ENCODE results near the gene HADH.

Gene HADH

GRCh38 chr4:108048997-108049396 lies 59.3 kb downstream of the HADH start:
- no peak for TF ChIP-seq REST (IDR thresholded peaks at IDR 0.05; ENCODE audit: insufficient read depth in 1 of 2, low read depth in 2 of 2, low read length in 2 of 2)

- TF ChIP-seq REST (IDR thresholded peaks at IDR 0.05; ENCODE audit: insufficient read depth in 1 of 2, low read depth in 2 of 2, low read length in 2 of 2) (no peak), SIN3A (IDR thresholded peaks at IDR 0.05; ENCODE audit: borderline replicate concordance, insufficient read depth, low read length) (no peak), TAF1 (IDR thresholded peaks at IDR 0.05; ENCODE audit: borderline replicate concordance, insufficient read depth, low read length) (no peak), FOXP2 (optimal IDR thresholded peaks at IDR 0.05; ENCODE audit: borderline replicate concordance, extremely low read depth, extremely low read length, insufficient read depth) (no peak), POLR2AphosphoS5 (IDR thresholded peaks at IDR 0.05; ENCODE audit: low read depth, low read length) (no peak)
Measured at GRCh38 chr4:108049406-108049805, 59.7 kb downstream of the HADH start.

- TF ChIP-seq SIN3A (IDR thresholded peaks at IDR 0.05; ENCODE audit: borderline replicate concordance, insufficient read depth, low read length) (no peak), REST (IDR thresholded peaks at IDR 0.05; ENCODE audit: insufficient read depth in 1 of 2, low read depth in 2 of 2, low read length in 2 of 2) (no peak)
Measured at GRCh38 chr4:108051343-108051742, 61.7 kb downstream of the HADH start.

- TF ChIP-seq REST (IDR thresholded peaks at IDR 0.05; ENCODE audit: insufficient read depth in 1 of 2, low read depth in 2 of 2, low read length in 2 of 2) (no peak), POLR2AphosphoS5 (IDR thresholded peaks at IDR 0.05; ENCODE audit: low read depth, low read length) (no peak), SIN3A (IDR thresholded peaks at IDR 0.05; ENCODE audit: borderline replicate concordance, insufficient read depth, low read length) (no peak), FOXP2 (optimal IDR thresholded peaks at IDR 0.05; ENCODE audit: borderline replicate concordance, extremely low read depth, extremely low read length, insufficient read depth) (no peak), TAF1 (IDR thresholded peaks at IDR 0.05; ENCODE audit: borderline replicate concordance, insufficient read depth, low read length) (no peak)
Measured at GRCh38 chr4:108052558-108053120, 63.0 kb downstream of the HADH start.

GRCh38 chr4:108053251-108053711 lies 63.6 kb downstream of the HADH start:
- TF ChIP-seq POLR2AphosphoS5 (IDR thresholded peaks at IDR 0.05; ENCODE audit: low read depth, low read length) (no peak), TAF1 (IDR thresholded peaks at IDR 0.05; ENCODE audit: borderline replicate concordance, insufficient read depth, low read length) (no peak), SIN3A (IDR thresholded peaks at IDR 0.05; ENCODE audit: borderline replicate concordance, insufficient read depth, low read length) (no peak), REST (IDR thresholded peaks at IDR 0.05; ENCODE audit: insufficient read depth in 1 of 2, low read depth in 2 of 2, low read length in 2 of 2) (no peak), FOXP2 (optimal IDR thresholded peaks at IDR 0.05; ENCODE audit: borderline replicate concordance, extremely low read depth, extremely low read length, insufficient read depth) (no peak)
